CD14-positive monocyte (primary cell): Measurements from ENCODE around the gene IPP. TPM values are rescaled to one million over a fixed set of nuclear protein-coding genes. Genes with fewer than 3 reads are reported as not detected.

Experiments used
- DNase-seq, 3 donors: peaks; one replicate each; pipeline ENCODE4 v3.0.0-alpha.2; 2011 to 2022
- H2AFZ ChIP-seq: 2 replicates; pipeline ENCODE4 v1.6.0; 2012; ENCODE audit warnings: mild to moderate bottlenecking, low read depth, low read length, inconsistent platforms; ENCODE audit not compliant: insufficient read depth, poor library complexity, severe bottlenecking
- H3K27ac ChIP-seq, 2 donors: 1 replicate in 1 of 2; 2 replicates in 1 of 2; pipeline ENCODE4 v1.5.1; 2012 to 2013; ENCODE audit warnings: low read length in 2 of 2, control low read depth in 1 of 2, inconsistent platforms in 1 of 2, low read depth in 1 of 2, mild to moderate bottlenecking in 1 of 2
- H3K27me3 ChIP-seq, 2 donors: one replicate each; pipeline versions ENCODE4 v1.6.0 to v1.6.1; 2011 to 2013; ENCODE audit warnings: low read length in 2 of 2; ENCODE audit not compliant: control insufficient read depth in 2 of 2, insufficient read depth in 2 of 2
- H3K36me3 ChIP-seq, 2 donors: replicated peaks in 1 of 2; 1 replicate in 1 of 2; 2 replicates in 1 of 2; pipeline versions ENCODE4 v1.5.1 to v1.6.1; 2012 to 2013; ENCODE audit warnings: low read length in 2 of 2, control low read depth in 1 of 2, inconsistent platforms in 1 of 2, mild to moderate bottlenecking in 1 of 2; ENCODE audit not compliant: insufficient read depth in 2 of 2, control insufficient read depth in 1 of 2
- H3K4me1 ChIP-seq, 2 donors: 1 replicate in 1 of 2; 2 replicates in 1 of 2; pipeline versions ENCODE4 v1.5.1 to v1.6.1; 2012 to 2013; ENCODE audit warnings: low read length in 2 of 2, control low read depth in 1 of 2, inconsistent platforms in 1 of 2, mild to moderate bottlenecking in 1 of 2, moderate library complexity in 1 of 2; ENCODE audit not compliant: insufficient read depth in 2 of 2, control insufficient read depth in 1 of 2
- H3K4me2 ChIP-seq: replicated peaks from 2 replicates; pipeline ENCODE3; 2012; ENCODE audit warnings: low read length, moderate library complexity, mild to moderate bottlenecking; ENCODE audit not compliant: poor library complexity, severe bottlenecking; ENCODE audit errors: extremely low read depth
- H3K4me3 ChIP-seq, 3 experiments: fragments of 200-600 bp in 1 of 3; sonication (generic) in 1 of 3; replicated peaks in 1 of 3; 1 replicate in 2 of 3; 2 replicates in 1 of 3; pipeline ENCODE4 v1.5.1; 2011 to 2013; ENCODE audit warnings: low read length in 3 of 3, mild to moderate bottlenecking in 3 of 3, control low read depth in 2 of 3, low read depth in 2 of 3, inconsistent platforms in 1 of 3, moderate library complexity in 1 of 3
- H3K79me2 ChIP-seq: 2 replicates; pipeline ENCODE4 v1.6.0; 2012; ENCODE audit warnings: mild to moderate bottlenecking, control low read depth, inconsistent platforms, low read length, moderate library complexity; ENCODE audit not compliant: insufficient read depth
- H3K9ac ChIP-seq: 2 replicates; pipeline ENCODE4 v1.6.0; 2017; ENCODE audit warnings: low read length, mild to moderate bottlenecking; ENCODE audit not compliant: insufficient read depth, poor library complexity, severe bottlenecking
- H3K9me3 ChIP-seq, 2 donors: replicated peaks in 1 of 2; 1 replicate in 1 of 2; 2 replicates in 1 of 2; pipeline versions ENCODE4 v1.5.1 to v1.6.1; 2012 to 2013; ENCODE audit warnings: low read length in 2 of 2, control low read depth in 1 of 2; ENCODE audit not compliant: control insufficient read depth in 1 of 2, insufficient read depth in 1 of 2
- H4K20me1 ChIP-seq: 2 replicates; pipeline ENCODE4 v1.6.0; 2012; ENCODE audit warnings: mild to moderate bottlenecking, low read length, control low read depth, moderate library complexity; ENCODE audit not compliant: insufficient read depth
- H3K27ac Mint-ChIP-seq, 7 donors: one replicate each; pipeline ENCODE4 v1.8.0; 2020; ENCODE audit warnings: mild to moderate bottlenecking in 7 of 7, mixed read lengths in 7 of 7, moderate library complexity in 6 of 7, inconsistent platforms in 2 of 7
- H3K27me3 Mint-ChIP-seq, 3 donors: one replicate each; pipeline ENCODE4 v1.8.0; 2021 to 2022; ENCODE audit warnings: low read depth in 3 of 3, mild to moderate bottlenecking in 3 of 3, mixed read lengths in 3 of 3, moderate library complexity in 3 of 3, inconsistent platforms in 1 of 3
- H3K36me3 Mint-ChIP-seq, 2 donors: one replicate each; pipeline ENCODE4 v1.8.0; 2020; ENCODE audit warnings: mixed read lengths in 2 of 2, inconsistent platforms in 1 of 2, mild to moderate bottlenecking in 1 of 2
- H3K4me1 Mint-ChIP-seq: one replicate; pipeline ENCODE4 v1.8.0; 2020; ENCODE audit warnings: mild to moderate bottlenecking, mixed read lengths
- H3K4me3 Mint-ChIP-seq, 2 donors: one replicate each; pipeline ENCODE4 v1.8.0; 2020; ENCODE audit warnings: mild to moderate bottlenecking in 2 of 2, mixed read lengths in 2 of 2, moderate library complexity in 1 of 2
- H3K9me3 Mint-ChIP-seq, 7 donors: one replicate each; pipeline ENCODE4 v1.8.0; 2020 to 2022; ENCODE audit warnings: mixed read lengths in 7 of 7, mild to moderate bottlenecking in 6 of 7, moderate library complexity in 6 of 7, inconsistent platforms in 2 of 7
- WGBS: methylation state at CpG from one replicate; pipeline ENCODE4 v1.1.5; 2013; ENCODE audit warnings: missing lambda C conversion rate; ENCODE audit not compliant: insufficient coverage; 5-methylcytosine and 5-hydroxymethylcytosine counted together
- intact Hi-C, 2 donors: fragments of 100-400 bp; cut with micrococcal nuclease; formaldehyde crosslinking; loops; one replicate each; pipeline versions ENCODE4 v1.15.0 to v1.15.1; 2023
- polyA plus RNA-seq, 3 donors: library from polyadenylated mRNA; depleted of rRNA in 1 of 3; unstranded in 2 of 3; stranded (reverse) in 1 of 3; fragments of 300-500 nt in 2 of 3; fragments of >200 nt in 1 of 3; fragmentation: Illumina TruSeq in 2 of 3; gene quantifications; 1 replicate in 2 of 3; 2 replicates in 1 of 3; pipeline ENCODE4 v1.2.3, GENCODE V29; 2012 to 2021
- TF ChIP-seq, protein P1 (sequence below): fragments of 200-600 bp; IDR thresholded peaks from one replicate; pipeline ENCODE4 v1.8.0; 2022; ENCODE audit warnings: antibody characterized with exemption, mild to moderate bottlenecking

The IPP gene
- polyA plus RNA-seq, 3 donors, result 0.35 to 1.4 (median 1.4) TPM

DNA sequence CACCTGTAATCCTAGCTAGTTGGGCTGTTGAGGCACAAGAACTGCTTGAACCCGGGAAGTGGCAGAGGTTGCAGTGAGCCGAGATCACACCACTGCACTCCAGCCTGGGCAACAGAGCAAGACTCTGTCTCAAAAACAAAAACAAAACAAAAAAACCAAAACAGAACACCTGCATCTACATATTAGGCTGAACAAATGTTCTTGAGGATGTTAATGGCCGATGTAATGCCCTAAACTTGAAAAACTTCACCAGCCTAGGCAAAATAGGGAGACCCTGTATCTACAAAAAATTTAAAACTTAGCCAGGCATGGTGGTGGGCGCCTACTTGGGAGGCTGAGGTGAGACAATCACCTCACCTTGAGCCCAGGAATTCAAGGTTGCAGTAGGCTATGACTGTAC lies 81.9 kb downstream of the IPP start:
- H3K4me3 ChIP-seq, result no peak overlapping the region
- intact Hi-C loops, result no loop called here
- H3K27ac ChIP-seq, result no peak overlapping the region
- no peak overlapping the region for H2AFZ ChIP-seq
- H3K79me2 ChIP-seq, result peaks cover 100% of the 10 kb centered on the region
- H3K9ac ChIP-seq, result no peak overlapping the region
- no peak for DNase-seq
- Mint-ChIP-seq H3K4me1 (peaks cover 20% of the 10 kb centered on the region), H3K9me3 (no peaks in the 10 kb centered on the region), H3K27me3 (no peaks in the 10 kb centered on the region), H3K36me3 (peaks cover 19 to 21% of the 10 kb centered on the region in 2 donors), H3K4me3 (no peak overlapping the region), H3K27ac (peak overlapping the region in 2 of 7 donors; percentile 10 to 20)
- no peaks in the 10 kb centered on the region for H3K27me3 ChIP-seq
- no peaks in the 10 kb centered on the region for H3K9me3 ChIP-seq
- H3K4me1 ChIP-seq, result peaks cover 0 to 5% of the 10 kb centered on the region in 2 donors
- TF ChIP-seq, protein P1, sequence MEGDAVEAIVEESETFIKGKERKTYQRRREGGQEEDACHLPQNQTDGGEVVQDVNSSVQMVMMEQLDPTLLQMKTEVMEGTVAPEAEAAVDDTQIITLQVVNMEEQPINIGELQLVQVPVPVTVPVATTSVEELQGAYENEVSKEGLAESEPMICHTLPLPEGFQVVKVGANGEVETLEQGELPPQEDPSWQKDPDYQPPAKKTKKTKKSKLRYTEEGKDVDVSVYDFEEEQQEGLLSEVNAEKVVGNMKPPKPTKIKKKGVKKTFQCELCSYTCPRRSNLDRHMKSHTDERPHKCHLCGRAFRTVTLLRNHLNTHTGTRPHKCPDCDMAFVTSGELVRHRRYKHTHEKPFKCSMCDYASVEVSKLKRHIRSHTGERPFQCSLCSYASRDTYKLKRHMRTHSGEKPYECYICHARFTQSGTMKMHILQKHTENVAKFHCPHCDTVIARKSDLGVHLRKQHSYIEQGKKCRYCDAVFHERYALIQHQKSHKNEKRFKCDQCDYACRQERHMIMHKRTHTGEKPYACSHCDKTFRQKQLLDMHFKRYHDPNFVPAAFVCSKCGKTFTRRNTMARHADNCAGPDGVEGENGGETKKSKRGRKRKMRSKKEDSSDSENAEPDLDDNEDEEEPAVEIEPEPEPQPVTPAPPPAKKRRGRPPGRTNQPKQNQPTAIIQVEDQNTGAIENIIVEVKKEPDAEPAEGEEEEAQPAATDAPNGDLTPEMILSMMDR, result no peak
- whole genome bisulfite sequencing, result 100% methylated on average over 1 of the region's 4 CpGs
- peaks cover 99% of the 10 kb centered on the region for H4K20me1 ChIP-seq
- H3K4me2 ChIP-seq, result no peak overlapping the region
- H3K36me3 ChIP-seq, result peaks cover 2 to 42% of the 10 kb centered on the region in 2 donors

DNA sequence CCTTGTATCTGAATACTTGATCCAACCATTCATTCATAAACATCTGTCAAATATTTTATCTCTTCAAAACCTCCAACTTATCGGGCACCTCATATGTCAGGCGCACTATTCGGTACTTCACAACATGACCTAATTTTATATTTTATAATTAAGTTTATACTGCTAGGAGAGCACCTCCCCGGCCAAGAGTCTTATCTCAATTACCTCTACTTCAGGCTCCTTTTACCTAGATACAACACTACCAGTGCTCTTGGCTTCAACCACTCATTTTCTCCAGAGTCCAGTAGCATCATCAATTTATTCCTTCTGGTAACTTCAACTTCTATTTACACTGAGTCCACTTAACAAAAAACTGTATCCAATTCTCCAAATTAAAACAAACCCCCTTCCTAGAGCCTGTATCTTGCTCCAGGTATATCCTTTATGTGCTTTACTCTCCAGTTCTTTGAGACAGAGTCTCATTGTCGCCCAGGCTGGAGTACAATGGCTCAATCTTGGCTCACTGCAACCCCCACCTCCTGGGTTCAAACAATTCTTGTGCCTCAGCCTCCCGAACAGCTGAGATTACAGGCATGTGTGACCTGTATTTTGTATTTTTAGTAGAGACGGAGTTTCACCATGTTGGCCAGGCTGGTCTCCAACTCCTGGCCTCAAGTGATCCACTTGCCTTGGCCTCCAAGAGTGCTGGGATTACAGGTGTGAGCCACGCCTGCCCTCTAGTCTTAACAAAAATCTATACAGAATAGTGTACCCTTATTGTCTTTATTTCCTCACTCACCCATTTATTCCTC lies 82.9 kb downstream of the IPP start:
- TF ChIP-seq, protein P1, result no peak
- no peaks in the 10 kb centered on the region for H3K9me3 ChIP-seq
- Mint-ChIP-seq H3K36me3 (peaks cover 18 to 22% of the 10 kb centered on the region in 2 donors), H3K4me3 (no peak overlapping the region), H3K4me1 (peaks cover 16% of the 10 kb centered on the region), H3K27me3 (no peaks in the 10 kb centered on the region), H3K9me3 (no peaks in the 10 kb centered on the region), H3K27ac (peak overlapping the region in 4 of 7 donors; percentile 20 to 73 (median 60))
- no peak overlapping the region for H3K27ac ChIP-seq
- H3K79me2 ChIP-seq, result peaks cover 100% of the 10 kb centered on the region
- no peak overlapping the region for H3K4me3 ChIP-seq
- intact Hi-C loops, result no loop called here
- H3K4me2 ChIP-seq, result no peak overlapping the region
- 100% methylated on average over 1 of the region's 8 CpGs for whole genome bisulfite sequencing
- H4K20me1 ChIP-seq, result peaks cover 99% of the 10 kb centered on the region
- no peak overlapping the region for H3K9ac ChIP-seq
- DNase-seq, result no peak
- H3K36me3 ChIP-seq, result peaks cover 2 to 38% of the 10 kb centered on the region in 2 donors
- peaks cover 0 to 5% of the 10 kb centered on the region in 2 donors for H3K4me1 ChIP-seq
- H3K27me3 ChIP-seq, result no peaks in the 10 kb centered on the region
- no peak overlapping the region for H2AFZ ChIP-seq
